ENCODE data around the gene GLYATL1B.

- no peak for TF ChIP-seq CTCF (IDR thresholded peaks at IDR 0.05; ENCODE audit: poor library complexity, severe bottlenecking)
- no peak for TF ChIP-seq REST (IDR thresholded peaks at IDR 0.05; ENCODE audit: borderline replicate concordance)
- no peak for TF ChIP-seq EZH2 (IDR thresholded peaks at IDR 0.05; ENCODE audit: borderline replicate concordance, insufficient read depth, low read length, poor library complexity, severe bottlenecking)
- TF ChIP-seq POLR2AphosphoS5 (IDR thresholded peaks at IDR 0.05) = no peak
- TF ChIP-seq EP300 (conservative IDR thresholded peaks at IDR 0.05; ENCODE audit: poor library complexity, severe bottlenecking) = no peak
- no peak for TF ChIP-seq TAF1 (IDR thresholded peaks at IDR 0.05; ENCODE audit: low read depth)
These were observed 31.7 kb downstream of the GLYATL1B start for GRCh38 chr11:59117774-59118173.
